Esophagus muscularis mucosa (tissue), 4 donors: Measurements from ENCODE around the gene LCN1.

Source experiments
- EP300 ChIP-seq: sonication (generic); formaldehyde crosslinking; IDR thresholded peaks from one replicate; pipeline ENCODE4 v1.6.1; 2017; ENCODE audit warnings: antibody characterized with exemption
- POLR2A ChIP-seq: fragments of 450-650 bp; IDR thresholded peaks from one replicate; pipeline ENCODE4 v1.6.1; 2017; ENCODE audit warnings: antibody characterized with exemption, moderate library complexity, mild to moderate bottlenecking, low read depth
- POLR2AphosphoS5 ChIP-seq, 2 donors: sonication (generic); formaldehyde crosslinking; IDR thresholded peaks; one replicate each; pipeline ENCODE4 v1.6.1; 2017; ENCODE audit warnings: antibody characterized with exemption in 2 of 2
- TF ChIP-seq, protein P1 (sequence below), 3 experiments: fragments of 200-600 bp in 2 of 3; fragments of 450-650 bp in 1 of 3; sonication (generic) in 2 of 3; IDR thresholded peaks; one replicate each; pipeline ENCODE4 v1.5.1; 2017 to 2019; ENCODE audit warnings: antibody characterized with exemption in 3 of 3, mild to moderate bottlenecking in 2 of 3, moderate library complexity in 1 of 3

DNA sequence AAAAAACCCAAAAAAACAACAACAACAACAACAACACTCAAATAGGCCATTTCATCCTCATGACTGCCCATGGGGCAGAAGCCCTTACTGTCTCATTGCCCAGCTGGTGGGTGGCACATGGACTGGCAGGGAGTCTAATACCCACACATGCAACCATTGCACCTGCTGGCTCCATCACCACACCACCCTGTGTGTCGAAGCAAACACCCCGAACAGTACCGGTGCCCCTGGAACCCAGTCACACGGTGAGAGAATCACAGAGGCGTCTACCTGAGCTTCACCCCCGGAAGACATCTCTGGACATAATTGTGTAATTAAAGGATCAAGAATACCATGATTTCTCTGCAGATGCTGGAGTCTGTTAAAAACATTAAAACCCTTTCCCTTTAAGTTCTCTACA, 46.8 kb downstream of the LCN1 start:
- TF ChIP-seq, protein P1, sequence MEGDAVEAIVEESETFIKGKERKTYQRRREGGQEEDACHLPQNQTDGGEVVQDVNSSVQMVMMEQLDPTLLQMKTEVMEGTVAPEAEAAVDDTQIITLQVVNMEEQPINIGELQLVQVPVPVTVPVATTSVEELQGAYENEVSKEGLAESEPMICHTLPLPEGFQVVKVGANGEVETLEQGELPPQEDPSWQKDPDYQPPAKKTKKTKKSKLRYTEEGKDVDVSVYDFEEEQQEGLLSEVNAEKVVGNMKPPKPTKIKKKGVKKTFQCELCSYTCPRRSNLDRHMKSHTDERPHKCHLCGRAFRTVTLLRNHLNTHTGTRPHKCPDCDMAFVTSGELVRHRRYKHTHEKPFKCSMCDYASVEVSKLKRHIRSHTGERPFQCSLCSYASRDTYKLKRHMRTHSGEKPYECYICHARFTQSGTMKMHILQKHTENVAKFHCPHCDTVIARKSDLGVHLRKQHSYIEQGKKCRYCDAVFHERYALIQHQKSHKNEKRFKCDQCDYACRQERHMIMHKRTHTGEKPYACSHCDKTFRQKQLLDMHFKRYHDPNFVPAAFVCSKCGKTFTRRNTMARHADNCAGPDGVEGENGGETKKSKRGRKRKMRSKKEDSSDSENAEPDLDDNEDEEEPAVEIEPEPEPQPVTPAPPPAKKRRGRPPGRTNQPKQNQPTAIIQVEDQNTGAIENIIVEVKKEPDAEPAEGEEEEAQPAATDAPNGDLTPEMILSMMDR (IDR thresholded peaks at IDR 0.05), result no peak
- TF ChIP-seq POLR2A (no peak), EP300 (no peak), POLR2AphosphoS5 (IDR thresholded peaks at IDR 0.05) (no peak)
